Panc1 (cell line): ENCODE results near the gene USP14. TPM values are rescaled to one million over a fixed set of nuclear protein-coding genes. Genes with fewer than 3 reads are reported as not detected.

ENCODE experiments used
- ATAC-seq: fragments of 200-7000 bp; cut with Tn5 transposase; 2 replicates; pipeline ENCODE4 v1.9.1; 2020; ENCODE audit warnings: mild to moderate bottlenecking, moderate library complexity
- BruUV-seq: library from RNA; stranded (reverse); fragments of 400-500 nt; replicated peaks from 2 replicates; lab custom pipeline; 2021; lab: Mats Ljungman, UMichigan
- CTCF ChIA-PET: fragments of 300-600 bp; sonication (Branson Sonifier 250); formaldehyde crosslinking; loops from one replicate; lab custom pipeline; 2022; ENCODE audit warnings: antibody characterized with exemption; lab: Charles Lee
- POLR2A ChIA-PET: fragments of 300-600 bp; sonication (Branson Sonifier 250); formaldehyde crosslinking; loops from one replicate; lab custom pipeline; 2022; ENCODE audit warnings: antibody characterized with exemption; lab: Charles Lee
- DNase-seq: peaks from one replicate; pipeline ENCODE4 v3.0.0-alpha.2; 2010; ENCODE audit warnings: low read depth, low spot score
- H3K27ac ChIP-seq: 2 replicates; pipeline ENCODE4 v1.5.1; 2011; ENCODE audit warnings: mild to moderate bottlenecking, low read length, inconsistent platforms
- H3K27me3 ChIP-seq: fragments of 200-500 bp; sonication (Bioruptor generic); 2 replicates; pipeline ENCODE4 v1.6.0; 2014; ENCODE audit warnings: low read length, inconsistent platforms; ENCODE audit not compliant: control insufficient read depth, insufficient read depth
- H3K36me3 ChIP-seq: fragments of 200-500 bp; sonication (Bioruptor generic); 2 replicates; pipeline ENCODE4 v1.5.1; 2014; ENCODE audit warnings: inconsistent platforms, mild to moderate bottlenecking, low read length, moderate library complexity; ENCODE audit not compliant: control insufficient read depth, insufficient read depth
- H3K4me1 ChIP-seq: 2 replicates; pipeline ENCODE4 v1.5.1; 2011; ENCODE audit warnings: inconsistent platforms, mild to moderate bottlenecking, low read length, moderate library complexity; ENCODE audit not compliant: control insufficient read depth, insufficient read depth
- H3K4me3 ChIP-seq, 2 experiments: 2 replicates each; pipeline ENCODE4 v1.5.1; 2011 to 2012; ENCODE audit warnings: low read depth in 2 of 2, low read length in 2 of 2, mild to moderate bottlenecking in 2 of 2, inconsistent platforms in 1 of 2, moderate library complexity in 1 of 2
- H3K9me3 ChIP-seq: fragments of 200-500 bp; sonication (Bioruptor generic); 2 replicates; pipeline ENCODE4 v1.5.1; 2014; ENCODE audit warnings: low read depth, mild to moderate bottlenecking, inconsistent platforms, low read length, moderate library complexity; ENCODE audit not compliant: control insufficient read depth, insufficient read depth
- POLR2AphosphoS5 ChIP-seq: IDR thresholded peaks from 2 replicates; pipeline ENCODE4 v1.6.1; 2012; ENCODE audit warnings: mild to moderate bottlenecking, low read depth, low read length, moderate library complexity
- REST ChIP-seq, 2 experiments: IDR thresholded peaks; 2 replicates each; pipeline ENCODE4 v1.6.1; 2011 to 2012; ENCODE audit warnings: low read depth in 2 of 2, control low read depth in 1 of 2, low read length in 1 of 2, mild to moderate bottlenecking in 1 of 2, moderate library complexity in 1 of 2; ENCODE audit not compliant: insufficient read depth in 1 of 2
- SIN3A ChIP-seq: IDR thresholded peaks from 2 replicates; pipeline ENCODE4 v1.6.1; 2012; ENCODE audit warnings: low read depth, mild to moderate bottlenecking, low read length, moderate library complexity, borderline replicate concordance; ENCODE audit not compliant: insufficient read depth
- TCF7L2 ChIP-seq: IDR thresholded peaks from 2 replicates; pipeline ENCODE4 v1.6.1; 2011; ENCODE audit warnings: mild to moderate bottlenecking, low read depth, low read length, inconsistent platforms
- in situ Hi-C: cut with HindIII; loops from 2 replicates; pipeline ENCODE4 v1.10.0; 2016; ENCODE audit warnings: low sequenced_read_pairs, low pct_unique_long_range_greater_than_20kb
- intact Hi-C: fragments of 100-400 bp; cut with micrococcal nuclease; formaldehyde crosslinking; loops from one replicate; pipeline ENCODE4 v1.10.0; 2022; ENCODE audit not compliant: unreplicated experiment
- microRNA-seq: library from miRNA; unstranded; fragments of <30 nt; microRNA quantifications from one replicate; pipeline ENCODE4 v1.1.0, GENCODE V29; 2020; ENCODE audit not compliant: unreplicated experiment
- total RNA-seq: library from RNA; stranded (reverse); gene quantifications from one replicate; pipeline ENCODE4 v1.2.1, GENCODE V29; 2021; ENCODE audit not compliant: unreplicated experiment
- TF ChIP-seq, protein P1 (sequence below): fragments of 450-650 bp; IDR thresholded peaks from 2 replicates; pipeline ENCODE4 v1.5.1; 2017; ENCODE audit warnings: mild to moderate bottlenecking

Gene USP14
- total RNA-seq, 1 experiment from 2014 or later = 75.0 TPM

DNA sequence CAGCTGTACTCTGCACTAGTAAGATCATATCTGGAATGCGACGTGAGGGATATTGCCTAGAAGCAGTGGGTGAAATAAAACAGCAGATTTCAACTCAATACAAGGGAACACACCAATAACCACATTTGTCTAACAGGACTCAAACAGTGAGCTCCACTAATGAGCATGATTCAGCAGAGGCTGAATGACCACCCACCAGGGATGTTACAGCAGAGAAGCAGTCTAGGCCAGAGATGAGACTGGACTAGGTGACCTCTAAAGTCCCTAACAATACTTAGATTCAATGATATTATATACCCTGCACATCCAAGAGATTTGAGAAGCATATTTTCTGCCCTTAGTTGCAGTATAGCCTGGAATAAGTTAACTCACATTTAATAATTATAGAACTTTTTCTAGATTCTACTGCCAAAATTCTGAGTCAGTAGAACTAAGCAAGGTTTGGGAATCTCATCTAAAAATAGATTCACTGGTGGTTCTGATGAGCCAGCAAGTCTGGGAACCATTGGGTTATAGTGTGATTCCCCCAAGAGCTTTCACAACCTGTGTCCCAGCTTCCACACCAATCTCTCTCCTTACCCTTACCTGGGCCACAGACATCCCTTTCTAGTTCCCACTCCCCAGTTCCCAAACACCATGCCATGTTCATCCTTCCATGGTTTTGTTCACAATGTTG is 103.2 kb downstream of the USP14 start:
- no peak overlapping the region for H3K27ac ChIP-seq
- BruUV-seq = no TSS peak
- DNase-seq (no peak), ATAC-seq (no peak; the same call in 1 of the 2 replicates)
- H3K36me3 ChIP-seq = peaks cover 44% of the 10 kb centered on the region
- no peaks in the 10 kb centered on the region for H3K27me3 ChIP-seq
- CTCF ChIA-PET = no interaction called here
- in situ Hi-C loops = no loop called here
- POLR2A ChIA-PET = no interaction called here
- TF ChIP-seq TCF7L2 (no peak), REST (IDR thresholded peaks at IDR 0.05; ENCODE audit: insufficient read depth in 1 of 2, low read depth in 2 of 2, low read length in 1 of 2) (no peak), SIN3A (no peak), POLR2AphosphoS5 (no peak)
- TF ChIP-seq, protein P1, sequence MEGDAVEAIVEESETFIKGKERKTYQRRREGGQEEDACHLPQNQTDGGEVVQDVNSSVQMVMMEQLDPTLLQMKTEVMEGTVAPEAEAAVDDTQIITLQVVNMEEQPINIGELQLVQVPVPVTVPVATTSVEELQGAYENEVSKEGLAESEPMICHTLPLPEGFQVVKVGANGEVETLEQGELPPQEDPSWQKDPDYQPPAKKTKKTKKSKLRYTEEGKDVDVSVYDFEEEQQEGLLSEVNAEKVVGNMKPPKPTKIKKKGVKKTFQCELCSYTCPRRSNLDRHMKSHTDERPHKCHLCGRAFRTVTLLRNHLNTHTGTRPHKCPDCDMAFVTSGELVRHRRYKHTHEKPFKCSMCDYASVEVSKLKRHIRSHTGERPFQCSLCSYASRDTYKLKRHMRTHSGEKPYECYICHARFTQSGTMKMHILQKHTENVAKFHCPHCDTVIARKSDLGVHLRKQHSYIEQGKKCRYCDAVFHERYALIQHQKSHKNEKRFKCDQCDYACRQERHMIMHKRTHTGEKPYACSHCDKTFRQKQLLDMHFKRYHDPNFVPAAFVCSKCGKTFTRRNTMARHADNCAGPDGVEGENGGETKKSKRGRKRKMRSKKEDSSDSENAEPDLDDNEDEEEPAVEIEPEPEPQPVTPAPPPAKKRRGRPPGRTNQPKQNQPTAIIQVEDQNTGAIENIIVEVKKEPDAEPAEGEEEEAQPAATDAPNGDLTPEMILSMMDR = no peak
- no peaks in the 10 kb centered on the region for H3K9me3 ChIP-seq
- H3K4me3 ChIP-seq = no peak overlapping the region
- no peaks in the 10 kb centered on the region; the same call in 1 of the 2 replicates for H3K4me1 ChIP-seq
- intact Hi-C loops = no loop called here

Small RNA genes lying within 50 kb of the gene (microRNA-seq; reads per million reads assigned to microRNA genes)
- not detected for gene MIR8078

Other genes starting within 250 kb of the USP14 start
- gene TUBB8B, start 108.9 kb upstream of the USP14 start, total RNA-seq = not detected
- 33.3 TPM for gene THOC1, start 109.5 kb downstream of the USP14 start, total RNA-seq